CD4-positive, alpha-beta memory T cell (primary cell): ENCODE measurements around the gene EPHB1. TPM values are rescaled to one million over a fixed set of nuclear protein-coding genes. Genes with fewer than 3 reads are reported as not detected.

Experiments
- CTCF ChIA-PET: fragments of 350-600 bp; sonication (Branson Sonifier 250); formaldehyde crosslinking; loops from one replicate; lab custom pipeline; 2021; ENCODE audit warnings: inconsistent platforms; ENCODE audit not compliant: partially characterized antibody; lab: Charles Lee
- POLR2A ChIA-PET: fragments of 350-600 bp; sonication (Branson Sonifier 250); formaldehyde crosslinking; loops from one replicate; lab custom pipeline; 2021; ENCODE audit not compliant: partially characterized antibody; lab: Charles Lee
- DNase-seq, 5 donors: peaks; one replicate each; pipeline versions ENCODE4 v3.0.0 to v3.0.0-alpha.2; 2020 to 2022; ENCODE audit warnings: mixed read lengths in 1 of 5
- H3K27ac ChIP-seq: one replicate; pipeline ENCODE4 v1.7.0; 2013; ENCODE audit warnings: low read depth, low read length
- H3K27me3 ChIP-seq: 2 replicates; pipeline ENCODE4 v1.7.0; 2013; ENCODE audit warnings: mild to moderate bottlenecking, low read length, moderate library complexity; ENCODE audit not compliant: insufficient read depth
- H3K36me3 ChIP-seq: 2 replicates; pipeline ENCODE4 v1.7.0; 2013; ENCODE audit warnings: mild to moderate bottlenecking, low read length, moderate library complexity; ENCODE audit not compliant: insufficient read depth
- H3K4me1 ChIP-seq: 2 replicates; pipeline ENCODE4 v1.7.0; 2013; ENCODE audit warnings: mild to moderate bottlenecking, low read length, moderate library complexity; ENCODE audit not compliant: insufficient read depth
- H3K4me3 ChIP-seq, 2 donors: one replicate each; pipeline ENCODE4 v1.7.0; 2013; ENCODE audit warnings: low read length in 2 of 2, mild to moderate bottlenecking in 1 of 2
- H3K9me3 ChIP-seq, 2 donors: one replicate each; pipeline ENCODE4 v1.7.0; 2013; ENCODE audit warnings: low read length in 2 of 2, control low read depth in 1 of 2; ENCODE audit not compliant: control insufficient read depth in 1 of 2
- H3K27ac Mint-ChIP-seq, 7 donors: one replicate each; pipeline ENCODE4 v1.8.0; 2020 to 2021; ENCODE audit warnings: mixed read lengths in 7 of 7, mild to moderate bottlenecking in 6 of 7, inconsistent platforms in 3 of 7, moderate library complexity in 3 of 7
- H3K27me3 Mint-ChIP-seq, 2 donors: one replicate each; pipeline ENCODE4 v1.8.0; 2020 to 2021; ENCODE audit warnings: mixed read lengths in 2 of 2
- H3K36me3 Mint-ChIP-seq, 2 donors: one replicate each; pipeline ENCODE4 v1.8.0; 2020 to 2021; ENCODE audit warnings: mixed read lengths in 2 of 2, inconsistent platforms in 1 of 2, mild to moderate bottlenecking in 1 of 2
- H3K4me1 Mint-ChIP-seq, 4 donors: one replicate each; pipeline ENCODE4 v1.8.0; 2020 to 2021; ENCODE audit warnings: mixed read lengths in 4 of 4, mild to moderate bottlenecking in 1 of 4
- H3K4me3 Mint-ChIP-seq, 8 donors: one replicate each; pipeline ENCODE4 v1.8.0; 2020 to 2021; ENCODE audit warnings: mixed read lengths in 8 of 8, mild to moderate bottlenecking in 7 of 8, moderate library complexity in 6 of 8, inconsistent platforms in 3 of 8
- H3K9me3 Mint-ChIP-seq, 8 donors: one replicate each; pipeline ENCODE4 v1.8.0; 2020 to 2021; ENCODE audit warnings: mixed read lengths in 8 of 8, mild to moderate bottlenecking in 5 of 8, inconsistent platforms in 3 of 8, moderate library complexity in 1 of 8
- intact Hi-C: fragments of 100-400 bp; cut with micrococcal nuclease; formaldehyde crosslinking; loops from one replicate; pipeline ENCODE4 v1.15.1; 2023
- polyA plus RNA-seq, 2 donors: library from polyadenylated mRNA; unstranded; fragments of 300-500 nt; fragmentation: Illumina TruSeq; gene quantifications; one replicate each; pipeline ENCODE4 v1.2.3, GENCODE V29; 2021
- total RNA-seq, 2 experiments: library from RNA; stranded (reverse); gene quantifications; one replicate each; pipeline ENCODE4 v1.2.3, GENCODE V29; 2021

The EPHB1 gene
- total and polyA plus RNA-seq, 4 experiments from 2014 or later: 0.30 to 0.69 (median 0.43) TPM; not detected in 1

DNA sequence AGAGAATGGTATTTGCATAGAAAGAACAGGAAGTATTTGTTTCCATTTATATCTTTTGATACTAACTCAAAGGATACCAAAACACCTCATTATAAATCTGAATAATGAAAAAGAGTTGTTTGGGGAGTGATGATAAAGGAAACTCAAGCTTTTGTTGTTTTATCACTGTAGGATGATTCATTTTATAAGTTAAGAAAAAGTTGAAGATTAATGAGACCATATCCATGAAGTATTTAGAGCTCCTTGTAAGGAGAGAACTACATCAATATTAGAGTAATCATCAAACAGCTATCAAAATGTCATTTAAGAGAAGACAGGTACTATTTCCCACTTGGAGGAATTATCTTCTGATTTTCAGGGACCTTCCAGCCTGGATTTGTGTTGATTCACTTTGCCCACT is 92.5 kb downstream of the EPHB1 start:
- DNase-seq: no peak
- H3K4me1 ChIP-seq: no peaks in the 10 kb centered on the region
- peaks cover 0 to 2% of the 10 kb centered on the region in 2 donors for H3K27me3 Mint-ChIP-seq
- H3K36me3 Mint-ChIP-seq: no peaks in the 10 kb centered on the region
- H3K4me1 Mint-ChIP-seq: no peaks in the 10 kb centered on the region
- no peak overlapping the region for H3K27ac Mint-ChIP-seq
- H3K36me3 ChIP-seq: no peaks in the 10 kb centered on the region
- H3K4me3 ChIP-seq: no peak overlapping the region
- H3K27ac ChIP-seq: no peak overlapping the region
- POLR2A ChIA-PET: no interaction called here
- peaks cover 0 to 4% (median 0%) of the 10 kb centered on the region in 8 donors for H3K9me3 Mint-ChIP-seq
- CTCF ChIA-PET: no interaction called here
- intact Hi-C loops: no loop called here
- H3K9me3 ChIP-seq: no peaks in the 10 kb centered on the region
- no peak overlapping the region for H3K4me3 Mint-ChIP-seq
- no peaks in the 10 kb centered on the region for H3K27me3 ChIP-seq

DNA sequence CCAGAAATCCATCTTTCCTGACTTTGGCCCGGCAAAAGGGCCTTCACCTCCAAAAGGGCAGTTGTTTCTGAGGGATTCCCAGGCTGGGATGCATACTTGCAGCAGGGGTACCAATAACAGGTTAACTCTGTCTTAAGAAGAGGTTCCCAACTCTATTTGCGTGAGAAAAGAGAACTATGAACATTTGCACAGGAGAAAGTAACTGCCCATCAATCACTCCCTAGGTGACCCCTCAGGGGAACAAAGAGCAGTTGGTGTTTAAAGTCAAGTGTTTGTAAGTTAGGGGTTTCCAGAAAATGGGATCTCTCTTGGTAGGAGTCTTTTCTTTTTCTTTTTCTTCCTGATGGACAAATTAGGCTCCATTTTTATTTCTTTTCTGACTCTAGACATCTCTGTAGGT is 97.3 kb downstream of the EPHB1 start:
- no peaks in the 10 kb centered on the region for H3K9me3 ChIP-seq
- no peaks in the 10 kb centered on the region for H3K4me1 ChIP-seq
- Mint-ChIP-seq H3K4me3 (no peak overlapping the region), H3K27ac (no peak overlapping the region), H3K4me1 (no peaks in the 10 kb centered on the region), H3K27me3 (peaks cover 0 to 2% of the 10 kb centered on the region in 2 donors), H3K36me3 (no peaks in the 10 kb centered on the region), H3K9me3 (peaks cover 0 to 7% (median 0%) of the 10 kb centered on the region in 8 donors)
- no peak for DNase-seq
- no peaks in the 10 kb centered on the region for H3K27me3 ChIP-seq
- CTCF ChIA-PET: no interaction called here
- H3K4me3 ChIP-seq: no peak overlapping the region
- no peaks in the 10 kb centered on the region for H3K36me3 ChIP-seq
- no peak overlapping the region for H3K27ac ChIP-seq
- POLR2A ChIA-PET: no interaction called here
- intact Hi-C loops: no loop called here

DNA sequence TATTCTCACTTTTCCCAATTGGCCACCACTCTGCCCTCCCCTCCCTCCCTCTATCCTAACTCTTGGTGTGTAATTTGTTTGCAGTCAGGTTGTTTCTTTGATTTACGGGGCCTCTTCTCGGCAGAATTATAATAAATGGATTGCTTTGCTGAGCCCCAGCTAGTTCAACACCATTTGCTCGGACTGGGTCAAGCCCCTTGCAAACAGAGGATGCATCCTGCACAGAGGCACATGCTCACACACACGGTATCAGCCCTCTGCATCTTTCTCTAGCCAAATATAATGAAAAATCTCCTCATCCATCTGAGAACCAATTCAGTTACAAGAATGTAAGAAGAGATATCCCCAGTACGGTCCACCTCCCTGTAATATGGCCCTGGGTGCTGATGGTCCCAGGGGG is 97.7 kb downstream of the EPHB1 start:
- intact Hi-C loops: no loop called here
- Histone ChIP-seq H3K27me3 (no peaks in the 10 kb centered on the region), H3K4me3 (no peak overlapping the region), H3K27ac (no peak overlapping the region), H3K36me3 (no peaks in the 10 kb centered on the region), H3K4me1 (no peaks in the 10 kb centered on the region), H3K9me3 (no peaks in the 10 kb centered on the region)
- H3K27ac Mint-ChIP-seq: no peak overlapping the region
- CTCF ChIA-PET: no interaction called here
- no peaks in the 10 kb centered on the region for H3K36me3 Mint-ChIP-seq
- H3K4me1 Mint-ChIP-seq: no peaks in the 10 kb centered on the region
- H3K27me3 Mint-ChIP-seq: peaks cover 0 to 2% of the 10 kb centered on the region in 2 donors
- DNase-seq: no peak
- POLR2A ChIA-PET: no interaction called here
- H3K4me3 Mint-ChIP-seq: no peak overlapping the region
- peaks cover 0 to 5% (median 0%) of the 10 kb centered on the region in 8 donors for H3K9me3 Mint-ChIP-seq

DNA sequence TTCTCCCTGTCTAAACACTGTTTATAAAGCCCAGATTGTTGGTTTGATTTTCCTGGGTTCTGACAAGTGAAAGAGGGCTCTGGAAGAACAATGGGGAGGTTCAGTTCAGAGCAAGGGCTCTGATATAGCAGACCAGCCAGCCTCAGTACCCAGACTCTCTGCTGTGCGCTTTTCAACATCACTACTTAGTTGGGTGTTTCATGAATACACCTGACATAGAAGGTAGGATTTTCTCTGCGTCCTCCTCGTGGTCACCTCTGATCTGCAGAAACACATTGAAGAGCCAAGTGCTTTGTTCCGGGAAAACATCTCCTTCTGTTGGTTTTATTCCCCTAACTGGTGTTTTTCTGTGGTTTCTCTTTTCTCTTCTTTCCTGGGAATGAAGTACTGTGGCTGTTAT is 99.5 kb downstream of the EPHB1 start:
- Histone ChIP-seq H3K27me3 (no peaks in the 10 kb centered on the region), H3K27ac (no peak overlapping the region), H3K4me3 (no peak overlapping the region), H3K4me1 (no peaks in the 10 kb centered on the region), H3K9me3 (no peaks in the 10 kb centered on the region), H3K36me3 (no peaks in the 10 kb centered on the region)
- ChIA-PET CTCF (no interaction called here), POLR2A (no interaction called here)
- Mint-ChIP-seq H3K4me1 (no peaks in the 10 kb centered on the region), H3K36me3 (no peaks in the 10 kb centered on the region), H3K4me3 (no peak overlapping the region), H3K27me3 (peaks cover 0 to 4% of the 10 kb centered on the region in 2 donors), H3K27ac (no peak overlapping the region), H3K9me3 (peaks cover 0 to 5% (median 0%) of the 10 kb centered on the region in 8 donors)
- no peak for DNase-seq
- intact Hi-C loops: no loop called here

DNA sequence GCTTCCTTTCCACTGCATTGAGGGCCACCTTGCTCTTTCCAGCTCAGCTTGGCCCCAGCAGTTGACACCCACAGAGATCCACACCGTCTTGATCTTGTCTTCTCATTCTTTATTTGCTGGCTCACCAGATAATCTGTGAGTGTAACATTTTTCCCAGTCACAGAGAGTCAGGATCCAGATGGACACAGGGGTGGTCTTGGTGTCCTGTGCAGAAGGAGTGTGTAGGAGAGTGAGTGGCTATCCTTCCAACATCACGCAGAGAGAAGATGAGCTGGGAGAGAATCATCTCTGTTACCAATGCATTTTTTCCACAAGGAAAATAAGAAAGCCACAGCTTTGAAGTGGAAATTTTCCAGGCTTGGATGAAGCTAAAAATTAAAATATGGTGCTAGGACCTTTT is 100.1 kb downstream of the EPHB1 start:
- no peak for DNase-seq
- no peaks in the 10 kb centered on the region for H3K4me1 Mint-ChIP-seq
- H3K27ac Mint-ChIP-seq: no peak overlapping the region
- no peak overlapping the region for H3K27ac ChIP-seq
- no peaks in the 10 kb centered on the region for H3K27me3 ChIP-seq
- H3K4me3 Mint-ChIP-seq: no peak overlapping the region
- H3K4me1 ChIP-seq: no peaks in the 10 kb centered on the region
- H3K27me3 Mint-ChIP-seq: peaks cover 0 to 4% of the 10 kb centered on the region in 2 donors
- no peaks in the 10 kb centered on the region for H3K9me3 ChIP-seq
- POLR2A ChIA-PET: no interaction called here
- CTCF ChIA-PET: no interaction called here
- intact Hi-C loops: no loop called here
- no peaks in the 10 kb centered on the region for H3K36me3 ChIP-seq
- H3K36me3 Mint-ChIP-seq: no peaks in the 10 kb centered on the region
- no peak overlapping the region for H3K4me3 ChIP-seq
- peaks cover 0 to 5% (median 0%) of the 10 kb centered on the region in 8 donors for H3K9me3 Mint-ChIP-seq

DNA sequence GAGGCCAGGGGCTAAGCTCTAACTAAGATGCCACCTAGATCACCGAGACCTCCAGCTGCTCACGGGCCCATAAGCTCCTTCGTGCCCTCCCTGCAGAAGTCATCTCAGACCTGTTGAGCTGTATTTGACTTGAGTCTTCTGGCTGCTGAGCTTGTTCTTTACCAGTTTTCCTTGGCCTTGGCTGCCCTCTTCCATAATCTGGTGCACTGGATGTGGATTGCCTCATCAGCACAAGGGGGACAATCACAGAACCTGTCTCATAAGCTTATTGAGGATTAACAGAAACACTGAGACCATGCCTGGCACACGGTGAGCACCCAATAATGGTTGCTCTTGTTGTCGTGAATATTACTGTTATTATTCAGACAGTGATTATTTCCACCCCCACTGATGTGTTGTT is 101.1 kb downstream of the EPHB1 start:
- no peak overlapping the region for H3K4me3 ChIP-seq
- H3K27ac ChIP-seq: no peak overlapping the region
- no peaks in the 10 kb centered on the region for H3K9me3 ChIP-seq
- Mint-ChIP-seq H3K27ac (no peak overlapping the region), H3K9me3 (peaks cover 0 to 5% (median 0%) of the 10 kb centered on the region in 8 donors), H3K4me1 (no peaks in the 10 kb centered on the region), H3K4me3 (no peak overlapping the region), H3K36me3 (no peaks in the 10 kb centered on the region), H3K27me3 (peaks cover 0 to 8% of the 10 kb centered on the region in 2 donors)
- no peak for DNase-seq
- no peaks in the 10 kb centered on the region for H3K27me3 ChIP-seq
- H3K36me3 ChIP-seq: no peaks in the 10 kb centered on the region
- ChIA-PET POLR2A (no interaction called here), CTCF (no interaction called here)
- intact Hi-C loops: no loop called here
- H3K4me1 ChIP-seq: no peaks in the 10 kb centered on the region

DNA sequence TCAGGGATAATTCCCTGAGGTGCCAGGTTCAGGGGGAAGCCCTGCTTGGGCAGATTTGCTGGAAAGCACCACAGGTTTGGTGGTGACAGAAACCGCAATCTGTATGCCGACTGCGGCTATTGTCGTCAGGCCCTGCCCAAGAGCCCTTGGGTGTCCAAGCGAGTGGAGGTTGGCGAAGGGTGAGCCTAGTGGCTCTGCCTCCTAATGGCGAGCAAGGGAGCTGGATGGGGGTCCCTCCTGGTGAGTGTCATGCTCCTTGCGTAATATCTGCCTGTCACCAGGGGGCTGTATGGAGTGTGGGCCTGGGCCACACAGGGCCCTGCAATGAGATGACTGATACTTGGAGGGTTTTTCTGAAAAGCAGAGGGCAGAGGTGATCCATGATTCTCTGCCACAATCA is 101.6 kb downstream of the EPHB1 start:
- Histone ChIP-seq H3K4me1 (no peaks in the 10 kb centered on the region), H3K4me3 (no peak overlapping the region), H3K27ac (no peak overlapping the region), H3K9me3 (no peaks in the 10 kb centered on the region), H3K36me3 (no peaks in the 10 kb centered on the region), H3K27me3 (no peaks in the 10 kb centered on the region)
- no peak overlapping the region for H3K4me3 Mint-ChIP-seq
- H3K27ac Mint-ChIP-seq: no peak overlapping the region
- H3K4me1 Mint-ChIP-seq: no peaks in the 10 kb centered on the region
- intact Hi-C loops: no loop called here
- DNase-seq: no peak
- H3K36me3 Mint-ChIP-seq: no peaks in the 10 kb centered on the region
- CTCF ChIA-PET: no interaction called here
- H3K27me3 Mint-ChIP-seq: peaks cover 0 to 8% of the 10 kb centered on the region in 2 donors
- POLR2A ChIA-PET: no interaction called here
- H3K9me3 Mint-ChIP-seq: peaks cover 0 to 5% (median 0%) of the 10 kb centered on the region in 8 donors
